GM19238 (cell line): ENCODE results near the gene CIAO3.

Experiments used
- DNase-seq: peaks from one replicate; pipeline ENCODE4 v3.0.0; 2011; ENCODE audit warnings: low spot score; ENCODE audit not compliant: insufficient read length

The CIAO3 gene

GRCh38 chr16:679814-680624, 60.8 kb downstream of the CIAO3 start, which contains the start of gene STUB1:
Gene STUB1, plus strand, starts transcription at chr16:680410. Its CDS starts 116 bp downstream, at chr16:680526.
- peak; percentile 89 for DNase-seq
